Measurements from ENCODE around the gene VDR. TPM values are rescaled to one million over a fixed set of nuclear protein-coding genes. Genes with fewer than 3 reads are reported as not detected.

The VDR gene
- total RNA-seq, 1 donor from 2014 or later: 6.7 TPM

- DNase-seq (ENCODE audit: low read depth): no peak
- no peak overlapping the region for H3K4me3 ChIP-seq (ENCODE audit: low read depth, low read length)
- TF ChIP-seq CTCF (conservative IDR thresholded peaks at IDR 0.05; ENCODE audit: low read depth, low read length): no peak
Observed at GRCh38 chr12:47833591-47834012, 71.2 kb downstream of the VDR start.

- no peak overlapping the region for H3K4me3 ChIP-seq (ENCODE audit: low read depth, low read length)
- no peak for DNase-seq (ENCODE audit: low read depth)
- no peak for TF ChIP-seq CTCF (conservative IDR thresholded peaks at IDR 0.05; ENCODE audit: low read depth, low read length)
Observed at GRCh38 chr12:47832263-47832933, 72.4 kb downstream of the VDR start.

- H3K4me3 ChIP-seq (ENCODE audit: low read depth, low read length): no peak overlapping the region
- no peak for DNase-seq (ENCODE audit: low read depth)
- TF ChIP-seq CTCF (conservative IDR thresholded peaks at IDR 0.05; ENCODE audit: low read depth, low read length): no peak
Observed at GRCh38 chr12:47829584-47829983, 75.2 kb downstream of the VDR start.

GRCh38 chr12:47828976-47829482, 75.8 kb downstream of the VDR start:
- no peak for TF ChIP-seq CTCF (conservative IDR thresholded peaks at IDR 0.05; ENCODE audit: low read depth, low read length)
- no peak for DNase-seq (ENCODE audit: low read depth)
- peak overlapping the region; percentile 14 for H3K4me3 ChIP-seq (ENCODE audit: low read depth, low read length)

GRCh38 chr12:47828008-47828975, 76.5 kb downstream of the VDR start:
- DNase-seq (ENCODE audit: low read depth): no peak
- H3K4me3 ChIP-seq (ENCODE audit: low read depth, low read length): no peak overlapping the region
- no peak for TF ChIP-seq CTCF (conservative IDR thresholded peaks at IDR 0.05; ENCODE audit: low read depth, low read length)

- H3K4me3 ChIP-seq (ENCODE audit: low read depth, low read length): no peak overlapping the region
- TF ChIP-seq CTCF (conservative IDR thresholded peaks at IDR 0.05; ENCODE audit: low read depth, low read length): no peak
- no peak for DNase-seq (ENCODE audit: low read depth)
Observed at GRCh38 chr12:47825173-47825639, 79.6 kb downstream of the VDR start.
